Activated B cell treated with CpG ODN at 0.5 μM for 24 hours (primary cell): ENCODE results near the gene CADPS2. TPM values are rescaled to one million over a fixed set of nuclear protein-coding genes. Genes with fewer than 3 reads are reported as not detected.

Experiments used
- ATAC-seq: fragments of 200-7000 bp; cut with Tn5 transposase; one replicate; pipeline ENCODE4 v1.10.0; 2021; ENCODE audit warnings: low read depth, mild to moderate bottlenecking, moderate library complexity
- CTCF ChIA-PET: fragments of 350-600 bp; sonication (Branson Sonifier 250); formaldehyde crosslinking; loops from one replicate; lab custom pipeline; 2021; ENCODE audit warnings: antibody characterized with exemption; lab: Charles Lee
- POLR2A ChIA-PET: fragments of 350-600 bp; sonication (Branson Sonifier 250); formaldehyde crosslinking; loops from one replicate; lab custom pipeline; 2021; ENCODE audit warnings: antibody characterized with exemption; lab: Charles Lee
- DNase-seq: peaks from one replicate; pipeline ENCODE4 v3.0.0; 2022
- H3K27ac Mint-ChIP-seq: one replicate; pipeline ENCODE4 v1.8.0; 2020; ENCODE audit warnings: mixed read lengths
- H3K27me3 Mint-ChIP-seq: one replicate; pipeline ENCODE4 v1.8.0; 2021; ENCODE audit warnings: mixed read lengths
- H3K36me3 Mint-ChIP-seq: one replicate; pipeline ENCODE4 v1.8.0; 2021; ENCODE audit warnings: low read depth, mixed read lengths
- H3K4me1 Mint-ChIP-seq: one replicate; pipeline ENCODE4 v1.8.0; 2021; ENCODE audit warnings: mixed read lengths
- H3K4me3 Mint-ChIP-seq: one replicate; pipeline ENCODE4 v1.8.0; 2020; ENCODE audit warnings: mild to moderate bottlenecking, mixed read lengths
- H3K9me3 Mint-ChIP-seq: one replicate; pipeline ENCODE4 v1.8.0; 2020; ENCODE audit warnings: mixed read lengths
- CTCF ChIP-seq: fragments of 200-600 bp; IDR thresholded peaks from one replicate; pipeline ENCODE4 v1.8.0; 2022; ENCODE audit warnings: antibody characterized with exemption, mild to moderate bottlenecking
- intact Hi-C: fragments of 100-400 bp; cut with micrococcal nuclease; formaldehyde crosslinking; loops from one replicate; pipeline ENCODE4 v1.15.1; 2024
- total RNA-seq: library from RNA; stranded (reverse); gene quantifications from 2 replicates; pipeline ENCODE4 v1.2.3, GENCODE V29; 2022

Gene CADPS2
- total RNA-seq, 1 donor from 2014 or later = not detected

GRCh38 chr7:122460936-122461335, 425.3 kb downstream of the CADPS2 start:
- no peak for TF ChIP-seq CTCF
- H3K9me3 Mint-ChIP-seq = no peaks in the 10 kb centered on the region
- POLR2A ChIA-PET = no interaction called here
- no peaks in the 10 kb centered on the region for H3K27me3 Mint-ChIP-seq
- ATAC-seq (no peak), DNase-seq (no peak)
- intact Hi-C loops = no loop called here
- H3K36me3 Mint-ChIP-seq = no peaks in the 10 kb centered on the region
- no peak overlapping the region for H3K27ac Mint-ChIP-seq
- no peak overlapping the region for H3K4me3 Mint-ChIP-seq
- H3K4me1 Mint-ChIP-seq = no peaks in the 10 kb centered on the region
- CTCF ChIA-PET = no interaction called here

- ChIA-PET CTCF (no interaction called here), POLR2A (no interaction called here)
- no peak for TF ChIP-seq CTCF
- H3K27me3 Mint-ChIP-seq = no peaks in the 10 kb centered on the region
- H3K4me1 Mint-ChIP-seq = no peaks in the 10 kb centered on the region
- H3K4me3 Mint-ChIP-seq = no peak overlapping the region
- ATAC-seq (no peak), DNase-seq (no peak)
- no peak overlapping the region for H3K27ac Mint-ChIP-seq
- H3K9me3 Mint-ChIP-seq = no peaks in the 10 kb centered on the region
- intact Hi-C loops = no loop called here
- no peaks in the 10 kb centered on the region for H3K36me3 Mint-ChIP-seq
These were observed 428.3 kb downstream of the CADPS2 start for GRCh38 chr7:122457969-122458368.

- CTCF ChIA-PET = no interaction called here
- no peak for DNase-seq
- TF ChIP-seq CTCF = no peak
- Mint-ChIP-seq H3K27me3 (no peaks in the 10 kb centered on the region), H3K36me3 (no peaks in the 10 kb centered on the region), H3K27ac (no peak overlapping the region), H3K4me1 (no peaks in the 10 kb centered on the region), H3K9me3 (no peaks in the 10 kb centered on the region), H3K4me3 (no peak overlapping the region)
- POLR2A ChIA-PET = no interaction called here
- no peak for ATAC-seq
- intact Hi-C loops = no loop called here
These were observed 428.9 kb downstream of the CADPS2 start for GRCh38 chr7:122457325-122457724.

- ChIA-PET POLR2A (no interaction called here), CTCF (no interaction called here)
- Mint-ChIP-seq H3K27me3 (no peaks in the 10 kb centered on the region), H3K4me3 (no peak overlapping the region), H3K4me1 (no peaks in the 10 kb centered on the region), H3K36me3 (no peaks in the 10 kb centered on the region), H3K27ac (no peak overlapping the region), H3K9me3 (no peaks in the 10 kb centered on the region)
- no peak for TF ChIP-seq CTCF
- DNase-seq = no peak
- ATAC-seq = no peak
- intact Hi-C loops = no loop called here
These were observed 431.3 kb downstream of the CADPS2 start for GRCh38 chr7:122454776-122455507.

GRCh38 chr7:122453432-122453831, 432.8 kb downstream of the CADPS2 start:
- no peaks in the 10 kb centered on the region for H3K27me3 Mint-ChIP-seq
- DNase-seq = no peak
- H3K4me1 Mint-ChIP-seq = no peaks in the 10 kb centered on the region
- ChIA-PET POLR2A (no interaction called here), CTCF (no interaction called here)
- TF ChIP-seq CTCF = no peak
- H3K27ac Mint-ChIP-seq = no peak overlapping the region
- ATAC-seq = no peak
- H3K9me3 Mint-ChIP-seq = no peaks in the 10 kb centered on the region
- no peak overlapping the region for H3K4me3 Mint-ChIP-seq
- H3K36me3 Mint-ChIP-seq = no peaks in the 10 kb centered on the region
- intact Hi-C loops = no loop called here
